IMR-90 (cell line): ENCODE data around the gene LSM14B. TPM values are rescaled to one million over a fixed set of nuclear protein-coding genes. Genes with fewer than 3 reads are reported as not detected.
A peak's percentile ranks its signal among the peaks of the same experiment; 100 is the strongest.

Experiments used
- ATAC-seq: fragments of 200-7000 bp; cut with Tn5 transposase; 2 replicates; pipeline ENCODE4 v1.9.1; 2020; ENCODE audit warnings: low read depth, mild to moderate bottlenecking, moderate library complexity
- BruUV-seq: library from RNA; stranded (reverse); fragments of 400-500 nt; replicated peaks from 2 replicates; lab custom pipeline; 2021; lab: Mats Ljungman, UMichigan
- CTCF ChIA-PET: fragments of 300-600 bp; formaldehyde crosslinking; extraction: SDS; loops from one replicate; lab custom pipeline; 2021; ENCODE audit warnings: antibody characterized with exemption; lab: Yijun Ruan, JAX
- POLR2A ChIA-PET: fragments of 300-600 bp; sonication (Branson Sonifier 250); formaldehyde crosslinking; loops from one replicate; lab custom pipeline; 2022; ENCODE audit warnings: antibody characterized with exemption; ENCODE audit not compliant: unreplicated experiment; lab: Charles Lee
- DNase-seq: peaks from one replicate; pipeline ENCODE4 v3.0.0; 2013
- H2AFZ ChIP-seq: replicated peaks from 2 replicates; pipeline ENCODE3; 2013; ENCODE audit warnings: low read length, mild to moderate bottlenecking; ENCODE audit not compliant: poor library complexity
- H2AK5ac ChIP-seq: 2 replicates; pipeline ENCODE4 v1.6.1; 2013; ENCODE audit warnings: low read depth, low read length, inconsistent platforms
- H2AK9ac ChIP-seq: replicated peaks from 2 replicates; pipeline ENCODE3; 2013; ENCODE audit warnings: mild to moderate bottlenecking, low read depth, low read length, moderate library complexity; ENCODE audit not compliant: poor library complexity
- H2BK120ac ChIP-seq: 2 replicates; pipeline ENCODE4 v1.6.1; 2013; ENCODE audit warnings: low read depth, low read length, inconsistent platforms
- H2BK15ac ChIP-seq: 3 replicates; pipeline ENCODE4 v1.6.1; 2013; ENCODE audit warnings: low read depth, low read length, inconsistent platforms
- H2BK20ac ChIP-seq: 2 replicates; pipeline ENCODE4 v1.6.1; 2013; ENCODE audit warnings: low read depth, mild to moderate bottlenecking, inconsistent platforms, low read length, moderate library complexity
- H2BK5ac ChIP-seq: 2 replicates; pipeline ENCODE4 v1.6.1; 2013; ENCODE audit warnings: mild to moderate bottlenecking, low read depth, low read length, inconsistent platforms; ENCODE audit not compliant: poor library complexity, severe bottlenecking
- H3K14ac ChIP-seq: replicated peaks from 2 replicates; pipeline ENCODE4 v1.6.1; 2013; ENCODE audit warnings: low read depth, low read length, inconsistent platforms
- H3K18ac ChIP-seq: 2 replicates; pipeline ENCODE4 v1.6.1; 2013; ENCODE audit warnings: low read depth, low read length, control low read depth
- H3K23ac ChIP-seq: 2 replicates; pipeline ENCODE4 v1.6.1; 2013; ENCODE audit warnings: low read depth, low read length, inconsistent platforms
- H3K27ac ChIP-seq: 2 replicates; pipeline ENCODE4 v1.5.1; 2013; ENCODE audit warnings: mild to moderate bottlenecking, control low read depth, low read length; ENCODE audit not compliant: insufficient read depth
- H3K27me3 ChIP-seq: 2 replicates; pipeline ENCODE4 v1.6.1; 2013; ENCODE audit warnings: low read length; ENCODE audit not compliant: control insufficient read depth, insufficient read depth
- H3K36me3 ChIP-seq: 2 replicates; pipeline ENCODE4 v1.6.1; 2013; ENCODE audit warnings: low read length, mixed read lengths; ENCODE audit not compliant: control insufficient read depth, insufficient read depth
- H3K4ac ChIP-seq: 2 replicates; pipeline ENCODE4 v1.6.1; 2013; ENCODE audit warnings: low read depth, low read length, inconsistent platforms
- H3K4me1 ChIP-seq: 2 replicates; pipeline ENCODE4 v1.6.1; 2013; ENCODE audit warnings: low read length, mixed read lengths; ENCODE audit not compliant: control insufficient read depth, insufficient read depth
- H3K4me2 ChIP-seq: 2 replicates; pipeline ENCODE4 v1.6.1; 2013; ENCODE audit warnings: low read depth, mild to moderate bottlenecking, control low read depth, low read length, moderate library complexity
- H3K4me3 ChIP-seq: 2 replicates; pipeline ENCODE4 v1.5.1; 2013; ENCODE audit warnings: low read depth, mild to moderate bottlenecking, control low read depth, low read length, moderate library complexity; ENCODE audit not compliant: insufficient read depth
- H3K56ac ChIP-seq: 2 replicates; pipeline ENCODE4 v1.6.1; 2013; ENCODE audit warnings: low read length, inconsistent platforms; ENCODE audit not compliant: insufficient read depth; ENCODE audit errors: extremely low read depth
- H3K79me1 ChIP-seq, 2 experiments: 2 replicates each; pipeline ENCODE4 v1.6.1; 2013; ENCODE audit warnings: low read length in 2 of 2, inconsistent platforms in 1 of 2, low read depth in 1 of 2
- H3K9ac ChIP-seq: 2 replicates; pipeline ENCODE4 v1.6.1; 2013; ENCODE audit warnings: low read depth, low read length, control low read depth
- H3K9me1 ChIP-seq: 2 replicates; pipeline ENCODE4 v1.6.1; 2013; ENCODE audit warnings: low read length, inconsistent platforms; ENCODE audit not compliant: insufficient read depth
- H3K9me3 ChIP-seq: 2 replicates; pipeline ENCODE4 v1.6.1; 2013; ENCODE audit warnings: low read length; ENCODE audit not compliant: control insufficient read depth, insufficient read depth
- H4K20me1 ChIP-seq: 2 replicates; pipeline ENCODE4 v1.6.1; 2013; ENCODE audit warnings: low read length, inconsistent platforms; ENCODE audit not compliant: insufficient read depth
- H4K5ac ChIP-seq: 2 replicates; pipeline ENCODE4 v1.6.1; 2013; ENCODE audit warnings: mild to moderate bottlenecking, low read depth, low read length, control low read depth
- H4K8ac ChIP-seq, 2 experiments: 2 replicates each; pipeline ENCODE4 v1.6.1; 2013; ENCODE audit warnings: low read depth in 2 of 2, low read length in 2 of 2, control low read depth in 1 of 2, inconsistent platforms in 1 of 2
- H4K91ac ChIP-seq: 2 replicates; pipeline ENCODE4 v1.6.1; 2013; ENCODE audit warnings: low read depth, low read length, inconsistent platforms; ENCODE audit not compliant: insufficient read depth
- BHLHE40 ChIP-seq: fragments of 150-350 bp; IDR thresholded peaks from 2 replicates; pipeline ENCODE4 v1.6.1; 2016; ENCODE audit warnings: mild to moderate bottlenecking, low read depth, low read length
- CEBPB ChIP-seq: IDR thresholded peaks from 2 replicates; pipeline ENCODE4 v1.6.1; 2012; ENCODE audit warnings: low read depth, low read length, improper control_type of control experiment
- CTCF ChIP-seq: conservative IDR thresholded peaks from 2 replicates; pipeline ENCODE4 v1.5.1; 2012; ENCODE audit warnings: mild to moderate bottlenecking, low read depth, low read length, improper control_type of control experiment
- ELK1 ChIP-seq: fragments of 150-350 bp; IDR thresholded peaks from 2 replicates; pipeline ENCODE4 v1.6.1; 2016; ENCODE audit warnings: low read depth, mild to moderate bottlenecking, low read length, moderate library complexity, borderline replicate concordance
- FOS ChIP-seq: fragments of 150-350 bp; IDR thresholded peaks from 2 replicates; pipeline ENCODE4 v1.6.1; 2016; ENCODE audit warnings: low read depth, low read length
- MAFK ChIP-seq: IDR thresholded peaks from 2 replicates; pipeline ENCODE4 v1.6.1; 2012; ENCODE audit warnings: low read depth, low read length, improper control_type of control experiment
- MAZ ChIP-seq: IDR thresholded peaks from 2 replicates; pipeline ENCODE4 v1.6.1; 2012; ENCODE audit warnings: low read depth, mild to moderate bottlenecking, low read length, improper control_type of control experiment, moderate library complexity, borderline replicate concordance
- MXI1 ChIP-seq: IDR thresholded peaks from 2 replicates; pipeline ENCODE4 v1.6.1; 2012; ENCODE audit warnings: low read depth, mild to moderate bottlenecking, low read length, moderate library complexity, borderline replicate concordance
- NFE2L2 ChIP-seq: fragments of 150-350 bp; IDR thresholded peaks from 2 replicates; pipeline ENCODE4 v1.6.1; 2016; ENCODE audit warnings: low read depth, mild to moderate bottlenecking, low read length
- POLR2A ChIP-seq: IDR thresholded peaks from 2 replicates; pipeline ENCODE4 v1.6.1; 2012; ENCODE audit warnings: mild to moderate bottlenecking, low read depth, low read length
- RAD21 ChIP-seq: IDR thresholded peaks from 2 replicates; pipeline ENCODE4 v1.6.1; 2012; ENCODE audit warnings: low read length, improper control_type of control experiment
- RCOR1 ChIP-seq: IDR thresholded peaks from 2 replicates; pipeline ENCODE4 v1.6.1; 2012; ENCODE audit warnings: mild to moderate bottlenecking, low read length, improper control_type of control experiment; ENCODE audit not compliant: insufficient replicate concordance
- RFX5 ChIP-seq: IDR thresholded peaks from 2 replicates; pipeline ENCODE4 v1.8.0; 2012; ENCODE audit warnings: low read depth, mild to moderate bottlenecking, low read length, moderate library complexity
- SMC3 ChIP-seq: fragments of 150-350 bp; IDR thresholded peaks from 2 replicates; pipeline ENCODE4 v1.6.1; 2016; ENCODE audit warnings: low read depth, mild to moderate bottlenecking, antibody characterized with exemption, low read length, moderate library complexity
- USF2 ChIP-seq: fragments of 150-350 bp; IDR thresholded peaks from 2 replicates; pipeline ENCODE4 v1.6.1; 2017; ENCODE audit warnings: mild to moderate bottlenecking, antibody characterized with exemption, low read length, low read depth
- WGBS, 2 experiments: methylation state at CpG; one replicate each; pipeline versions ENCODE4 v1.1.5 to v1.1.7; 2013; ENCODE audit warnings: missing lambda C conversion rate in 2 of 2; ENCODE audit not compliant: insufficient read length in 1 of 2; ENCODE audit errors: extremely low coverage in 2 of 2; 5-methylcytosine and 5-hydroxymethylcytosine counted together
- dilution Hi-C: fragments of 300-500 bp; cut with HindIII; formaldehyde crosslinking; loops from one replicate; pipeline ENCODE4 v1.14.3; 2018; ENCODE audit warnings: low sequenced_read_pairs; ENCODE audit not compliant: unreplicated experiment
- in situ Hi-C: fragments of 300-500 bp; cut with MboI; formaldehyde crosslinking; loops from 3 replicates; pipeline ENCODE4 v1.14.3; 2019; ENCODE audit warnings: low sequenced_read_pairs, inconsistent platforms, mixed read lengths
- intact Hi-C: fragments of 100-400 bp; cut with micrococcal nuclease; formaldehyde crosslinking; loops from 2 replicates; pipeline ENCODE4 v1.10.0; 2022
- polyA plus RNA-seq, 3 experiments: library from polyadenylated mRNA; depleted of rRNA; stranded (reverse); fragments of >200 nt; gene quantifications; 2 replicates each; pipeline ENCODE4 v1.2.3, GENCODE V29; 2012; ENCODE audit warnings: low replicate concordance in 1 of 3
- total RNA-seq: library from RNA; depleted of rRNA; stranded (reverse); fragments of >200 nt; gene quantifications from 2 replicates; pipeline ENCODE4 v1.2.3, GENCODE V29; 2012

LSM14B gene
- total and polyA plus RNA-seq, 2 of the 4 experiments (the other 2 are of a cell fraction): 23.7 to 41.1 TPM

- no peak for DNase-seq
- H3K9me1 ChIP-seq: peaks cover 11% of the 10 kb centered on the region
- H2BK15ac ChIP-seq: no peak overlapping the region
- 52% methylated on average over 7 of the region's 11 CpGs; no CpG with 5 or more reads in 1 of the 2 experiments for WGBS, 2 experiments
- peaks cover 7% of the 10 kb centered on the region for H3K4me1 ChIP-seq
- H3K27ac ChIP-seq: no peak overlapping the region
- no peak overlapping the region for H2AK9ac ChIP-seq
- H3K23ac ChIP-seq: no peak overlapping the region
- no peak overlapping the region for H3K18ac ChIP-seq
- H2BK20ac ChIP-seq: no peak overlapping the region
- no peak overlapping the region for H3K56ac ChIP-seq
- TF ChIP-seq MAFK (no peak), RCOR1 (no peak), FOS (no peak), CTCF (no peak), ELK1 (no peak), RFX5 (no peak), RAD21 (no peak), SMC3 (no peak), MXI1 (no peak), CEBPB (no peak), NFE2L2 (no peak), MAZ (no peak), USF2 (no peak), POLR2A (no peak), BHLHE40 (no peak)
- no peak overlapping the region for H4K5ac ChIP-seq
- H3K27me3 ChIP-seq: peaks cover 9% of the 10 kb centered on the region; the same call in 1 of the 2 replicates
- H3K4me3 ChIP-seq: no peak overlapping the region
- ATAC-seq: no peak
- 0 out of 2 replicates have a peak overlapping the region, but pooled peaks have one; percentile 17 for H2BK120ac ChIP-seq
- no peak overlapping the region for H3K14ac ChIP-seq
- in situ Hi-C loops (no loop called here), intact Hi-C loops (no loop called here), dilution Hi-C loops (no loop called here)
- ChIA-PET POLR2A (no interaction called here), CTCF (no interaction called here)
- peaks cover 4% of the 10 kb centered on the region; the same call in 1 of the 2 replicates for H4K20me1 ChIP-seq
- H3K4me2 ChIP-seq: no peak overlapping the region; the same call in 1 of the 2 replicates
- no peak overlapping the region for H2BK5ac ChIP-seq
- H2AK5ac ChIP-seq: peak overlapping the region; percentile 88
- H4K91ac ChIP-seq: no peak overlapping the region; the same call in 1 of the 2 replicates
- no peak overlapping the region for H3K4ac ChIP-seq
- H4K8ac ChIP-seq: no peak overlapping the region
- no peak overlapping the region for H3K9ac ChIP-seq
- H2AFZ ChIP-seq: no peak overlapping the region
- H3K36me3 ChIP-seq: no peaks in the 10 kb centered on the region
- no peaks in the 10 kb centered on the region; a peak in 1 of 4 replicates for H3K79me1 ChIP-seq
- H3K9me3 ChIP-seq: no peaks in the 10 kb centered on the region
- BruUV-seq: no TSS peak
Observed at GRCh38 chr20:62087227-62087626, 35.0 kb upstream of the LSM14B start.
